HepG2 (cell line): Measurements from ENCODE around the gene PDGFB. TPM values are rescaled to one million over a fixed set of nuclear protein-coding genes. Genes with fewer than 3 reads are reported as not detected.

Experiments
- ATAC-seq: fragments of 200-7000 bp; cut with Tn5 transposase; 3 replicates; pipeline ENCODE4 v1.9.1; 2020; ENCODE audit warnings: mild to moderate bottlenecking, moderate library complexity
- BruUV-seq: library from RNA; stranded (reverse); fragments of 400-500 nt; replicated peaks from 2 replicates; lab custom pipeline; 2021; lab: Mats Ljungman, UMichigan
- CTCF ChIA-PET: fragments of 300-600 bp; formaldehyde crosslinking; extraction: SDS; loops from one replicate; lab custom pipeline; 2021; ENCODE audit warnings: low total read pairs, inconsistent platforms, low intra/inter-chr PET ratio; lab: Yijun Ruan, JAX
- POLR2A ChIA-PET: fragments of 350-600 bp; sonication (Branson Sonifier 250); formaldehyde crosslinking; loops from one replicate; lab custom pipeline; 2020; ENCODE audit warnings: antibody characterized with exemption, inconsistent platforms; lab: Yijun Ruan, JAX
- DNase-seq: peaks from one replicate; pipeline ENCODE4 v3.0.0-alpha.2; 2015; ENCODE audit warnings: low spot score
- FAIRE-seq: peaks from 3 replicates; lab custom pipeline; 2011; peaks lifted over from hg19 to GRCh38; lab: Jason Lieb, UNC
- H2AFZ ChIP-seq: one replicate; pipeline ENCODE4 v1.6.1; 2011; ENCODE audit warnings: low read length, inconsistent platforms
- H3K27ac ChIP-seq: fragments of 300-600 bp; 3 replicates; pipeline ENCODE4 v1.8.0; 2011; ENCODE audit warnings: mixed run types, mild to moderate bottlenecking, mixed read lengths, low read length, inconsistent platforms; ENCODE audit not compliant: insufficient read depth; ENCODE audit errors: extremely low read length
- H3K27me3 ChIP-seq, 2 experiments: fragments of 200-600 bp in 1 of 2; 2 replicates in 1 of 2; 3 replicates in 1 of 2; pipeline versions ENCODE4 v1.6.0 to v1.8.0; 2011; ENCODE audit warnings: low read length in 2 of 2, mild to moderate bottlenecking in 2 of 2, moderate library complexity in 2 of 2, inconsistent platforms in 1 of 2; ENCODE audit not compliant: insufficient read depth in 2 of 2, control insufficient read depth in 1 of 2
- H3K36me3 ChIP-seq, 2 experiments: fragments of 200-600 bp in 1 of 2; replicated peaks in 1 of 2; 2 replicates in 1 of 2; 3 replicates in 1 of 2; pipeline versions ENCODE4 v1.5.1 to v1.8.0; 2011; ENCODE audit warnings: low read length in 2 of 2, inconsistent platforms in 1 of 2; ENCODE audit not compliant: insufficient read depth in 2 of 2, control insufficient read depth in 1 of 2
- H3K4me1 ChIP-seq: 2 replicates; pipeline ENCODE4 v1.5.1; 2012; ENCODE audit warnings: low read length, inconsistent platforms; ENCODE audit not compliant: insufficient read depth
- H3K4me2 ChIP-seq: 2 replicates; pipeline ENCODE4 v1.6.0; 2011; ENCODE audit warnings: low read depth, low read length, inconsistent platforms
- H3K4me3 ChIP-seq, 3 experiments: fragments of 200-600 bp in 1 of 3; sonication (generic), shearing (Covaris generic) in 1 of 3; replicated peaks in 1 of 3; 2 replicates each; pipeline ENCODE4 v1.5.1; 2011 to 2016; ENCODE audit warnings: low read length in 3 of 3, inconsistent platforms in 2 of 3, low read depth in 2 of 3, mild to moderate bottlenecking in 2 of 3, control low read depth in 1 of 3, mixed read lengths in 1 of 3; ENCODE audit not compliant: insufficient read depth in 1 of 3
- H3K79me2 ChIP-seq: one replicate; pipeline ENCODE4 v1.6.1; 2011; ENCODE audit warnings: low read length, inconsistent platforms; ENCODE audit not compliant: insufficient read depth
- H3K9ac ChIP-seq: 2 replicates; pipeline ENCODE4 v1.6.0; 2011; ENCODE audit warnings: mild to moderate bottlenecking, low read depth, low read length, inconsistent platforms; ENCODE audit not compliant: insufficient read depth
- H3K9me3 ChIP-seq: 2 replicates; pipeline ENCODE4 v1.5.1; 2012; ENCODE audit warnings: mild to moderate bottlenecking, low read length
- H4K20me1 ChIP-seq: 2 replicates; pipeline ENCODE4 v1.6.0; 2011; ENCODE audit warnings: inconsistent platforms, mild to moderate bottlenecking, low read length, moderate library complexity; ENCODE audit not compliant: insufficient read depth
- CCDC6 ChIP-seq: sonication (generic); formaldehyde crosslinking; IDR thresholded peaks from 2 replicates; pipeline ENCODE4 v1.8.1; 2022; ENCODE audit warnings: mild to moderate bottlenecking, missing genetic modification reagents, moderate library complexity
- CHD2 ChIP-seq: IDR thresholded peaks from 2 replicates; pipeline ENCODE4 v1.6.1; 2011; ENCODE audit warnings: low read depth, low read length, improper control_type of control experiment
- CSRNP2 ChIP-seq: sonication (generic); formaldehyde crosslinking; conservative IDR thresholded peaks from 2 replicates; pipeline ENCODE4 v1.8.0; 2022; ENCODE audit warnings: low read depth, missing genetic modification reagents
- HDAC1 ChIP-seq: sonication (generic); formaldehyde crosslinking; IDR thresholded peaks from 2 replicates; pipeline ENCODE4 v1.5.1; 2020; ENCODE audit warnings: mild to moderate bottlenecking, missing genetic modification reagents
- JDP2 ChIP-seq: sonication (generic); formaldehyde crosslinking; IDR thresholded peaks from 2 replicates; pipeline ENCODE4 v1.8.1; 2022; ENCODE audit warnings: missing genetic modification reagents, borderline replicate concordance
- NRL ChIP-seq: sonication (generic); formaldehyde crosslinking; IDR thresholded peaks from 2 replicates; pipeline ENCODE4 v1.5.0; 2020; ENCODE audit warnings: missing genetic modification reagents, mild to moderate bottlenecking, moderate library complexity, borderline replicate concordance
- PHB2 ChIP-seq: fragments of 450-650 bp; IDR thresholded peaks from 2 replicates; pipeline ENCODE4 v1.6.1; 2018; ENCODE audit not compliant: partially characterized antibody
- SP2 ChIP-seq: sonication (generic); formaldehyde crosslinking; IDR thresholded peaks from 2 replicates; pipeline ENCODE4 v1.5.1; 2020; ENCODE audit warnings: mild to moderate bottlenecking, missing genetic modification reagents
- SRY ChIP-seq: sonication (generic); formaldehyde crosslinking; IDR thresholded peaks from 2 replicates; pipeline ENCODE4 v1.8.0; 2022; ENCODE audit warnings: mild to moderate bottlenecking, missing genetic modification reagents
- STAT5B ChIP-seq: sonication (generic); formaldehyde crosslinking; IDR thresholded peaks from 2 replicates; pipeline ENCODE4 v1.4.0; 2020; ENCODE audit warnings: missing genetic modification reagents
- ZNF749 ChIP-seq: sonication (generic); formaldehyde crosslinking; IDR thresholded peaks from 2 replicates; pipeline ENCODE4 v1.8.0; 2022; ENCODE audit warnings: mild to moderate bottlenecking, missing genetic modification reagents, moderate library complexity, borderline replicate concordance
- ZNF781 ChIP-seq: sonication (generic); formaldehyde crosslinking; IDR thresholded peaks from 2 replicates; pipeline ENCODE4 v1.5.1; 2020; ENCODE audit warnings: borderline replicate concordance, mild to moderate bottlenecking, missing genetic modification reagents; ENCODE audit errors: not compliant biosample characterization
- WGBS: methylation state at CpG from one replicate; pipeline ENCODE4 v1.1.6; 2017; ENCODE audit warnings: low lambda C conversion rate; 5-methylcytosine and 5-hydroxymethylcytosine counted together
- in situ Hi-C: cut with HindIII; loops from 2 replicates; pipeline ENCODE4 v1.10.0; 2017; ENCODE audit warnings: low pct_unique_long_range_greater_than_20kb; ENCODE audit not compliant: extremely low pct_ligation_motif_present
- intact Hi-C: fragments of 100-400 bp; cut with micrococcal nuclease; formaldehyde crosslinking; loops from one replicate; pipeline ENCODE4 v1.10.0; 2022; ENCODE audit not compliant: unreplicated experiment
- polyA plus RNA-seq, 8 experiments: library from polyadenylated mRNA; depleted of rRNA in 3 of 8; stranded (reverse) in 7 of 8; unstranded in 1 of 8; fragments of >200 nt; fragmentation: Illumina TruSeq in 4 of 8; extraction: Trizol in 4 of 8; gene quantifications; 2 replicates each; pipeline versions ENCODE4 v1.2.1 to v1.2.3, GENCODE V29; 2011 to 2016; ENCODE audit warnings: low read depth in 4 of 8, missing spikeins in 1 of 8, mixed read lengths in 1 of 8; ENCODE audit not compliant: insufficient read depth in 1 of 8
- total RNA-seq, 5 experiments: library from RNA; depleted of rRNA; stranded (reverse); fragments of >200 nt; fragmentation: Illumina TruSeq; extraction: Trizol; gene quantifications; 2 replicates each; pipeline ENCODE4 v1.2.3, GENCODE V29; 2016; ENCODE audit warnings: low read depth in 1 of 5
- TF ChIP-seq, protein P1 (sequence below): sonication (generic); formaldehyde crosslinking; IDR thresholded peaks from 2 replicates; pipeline ENCODE4 v1.4.0; 2020; ENCODE audit warnings: mild to moderate bottlenecking, missing genetic modification reagents, borderline replicate concordance
- TF ChIP-seq, protein P2 (sequence below): sonication (generic); formaldehyde crosslinking; IDR thresholded peaks from 2 replicates; pipeline ENCODE4 v1.5.0; 2020; ENCODE audit warnings: missing genetic modification reagents
- TF ChIP-seq, protein P3 (sequence below): fragments of 450-650 bp; IDR thresholded peaks from 2 replicates; pipeline ENCODE4 v1.6.1; 2017

PDGFB gene
- total and polyA plus RNA-seq, 2 of the 13 experiments (the other 11 are each of a cell fraction or from before 2014, with no cell fraction given) = 1.4 to 10.1 TPM

GRCh38 chr22:39236321-39237317, 8.2 kb downstream of the PDGFB start:
- no peaks in the 10 kb centered on the region for H3K27me3 ChIP-seq
- no peaks in the 10 kb centered on the region for H3K9me3 ChIP-seq
- WGBS = 92% methylated on average over 34 of the region's 37 CpGs
- H3K4me1 ChIP-seq = peaks cover 21% of the 10 kb centered on the region
- no peak for DNase-seq
- POLR2A ChIA-PET = no interaction called here
- no peak for ATAC-seq
- no peak overlapping the region for H2AFZ ChIP-seq
- H3K36me3 ChIP-seq = peaks cover 3 to 4% of the 10 kb centered on the region in 2 experiments; a peak in 3 of 5 replicates
- H3K79me2 ChIP-seq = peaks cover 6% of the 10 kb centered on the region
- peaks cover 12% of the 10 kb centered on the region; the same call in 1 of the 2 replicates for H4K20me1 ChIP-seq
- no peak overlapping the region for H3K9ac ChIP-seq
- BruUV-seq = no TSS peak
- no peak overlapping the region for H3K4me2 ChIP-seq
- no peak overlapping the region for H3K4me3 ChIP-seq
- CTCF ChIA-PET = no interaction called here
- FAIRE-seq = no peak
- intact Hi-C loops (no loop called here), in situ Hi-C loops (no loop called here)
- TF ChIP-seq NRL (CRISPR knock-in tag) (no peak), CHD2 (no peak), SRY (no peak), SP2 (no peak), CSRNP2 (CRISPR knock-in tag) (no peak), HDAC1 (no peak), STAT5B (CRISPR knock-in tag) (no peak), ZNF781 (CRISPR knock-in tag) (no peak), JDP2 (CRISPR knock-in tag) (no peak), ZNF749 (no peak), CCDC6 (no peak), PHB2 (no peak)
- TF ChIP-seq, protein P1, sequence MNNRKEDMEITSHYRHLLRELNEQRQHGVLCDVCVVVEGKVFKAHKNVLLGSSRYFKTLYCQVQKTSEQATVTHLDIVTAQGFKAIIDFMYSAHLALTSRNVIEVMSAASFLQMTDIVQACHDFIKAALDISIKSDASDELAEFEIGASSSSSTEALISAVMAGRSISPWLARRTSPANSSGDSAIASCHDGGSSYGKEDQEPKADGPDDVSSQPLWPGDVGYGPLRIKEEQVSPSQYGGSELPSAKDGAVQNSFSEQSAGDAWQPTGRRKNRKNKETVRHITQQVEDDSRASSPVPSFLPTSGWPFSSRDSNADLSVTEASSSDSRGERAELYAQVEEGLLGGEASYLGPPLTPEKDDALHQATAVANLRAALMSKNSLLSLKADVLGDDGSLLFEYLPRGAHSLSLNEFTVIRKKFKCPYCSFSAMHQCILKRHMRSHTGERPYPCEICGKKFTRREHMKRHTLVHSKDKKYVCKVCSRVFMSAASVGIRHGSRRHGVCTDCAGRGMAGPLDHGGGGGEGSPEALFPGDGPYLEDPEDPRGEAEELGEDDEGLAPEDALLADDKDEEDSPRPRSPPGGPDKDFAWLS (CRISPR knock-in tag) = no peak
- TF ChIP-seq, protein P2, sequence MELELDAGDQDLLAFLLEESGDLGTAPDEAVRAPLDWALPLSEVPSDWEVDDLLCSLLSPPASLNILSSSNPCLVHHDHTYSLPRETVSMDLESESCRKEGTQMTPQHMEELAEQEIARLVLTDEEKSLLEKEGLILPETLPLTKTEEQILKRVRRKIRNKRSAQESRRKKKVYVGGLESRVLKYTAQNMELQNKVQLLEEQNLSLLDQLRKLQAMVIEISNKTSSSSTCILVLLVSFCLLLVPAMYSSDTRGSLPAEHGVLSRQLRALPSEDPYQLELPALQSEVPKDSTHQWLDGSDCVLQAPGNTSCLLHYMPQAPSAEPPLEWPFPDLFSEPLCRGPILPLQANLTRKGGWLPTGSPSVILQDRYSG = no peak
- TF ChIP-seq, protein P3, sequence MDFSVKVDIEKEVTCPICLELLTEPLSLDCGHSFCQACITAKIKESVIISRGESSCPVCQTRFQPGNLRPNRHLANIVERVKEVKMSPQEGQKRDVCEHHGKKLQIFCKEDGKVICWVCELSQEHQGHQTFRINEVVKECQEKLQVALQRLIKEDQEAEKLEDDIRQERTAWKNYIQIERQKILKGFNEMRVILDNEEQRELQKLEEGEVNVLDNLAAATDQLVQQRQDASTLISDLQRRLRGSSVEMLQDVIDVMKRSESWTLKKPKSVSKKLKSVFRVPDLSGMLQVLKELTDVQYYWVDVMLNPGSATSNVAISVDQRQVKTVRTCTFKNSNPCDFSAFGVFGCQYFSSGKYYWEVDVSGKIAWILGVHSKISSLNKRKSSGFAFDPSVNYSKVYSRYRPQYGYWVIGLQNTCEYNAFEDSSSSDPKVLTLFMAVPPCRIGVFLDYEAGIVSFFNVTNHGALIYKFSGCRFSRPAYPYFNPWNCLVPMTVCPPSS = no peak
- no peak overlapping the region for H3K27ac ChIP-seq
